ENCODE measurements around the gene VPS41. TPM values are rescaled to one million over a fixed set of nuclear protein-coding genes. Genes with fewer than 3 reads are reported as not detected.
"Not testable (repeated sequence)": the region's sequence is repeated elsewhere in the genome, so short reads cannot be mapped to it uniquely, and the experiment has no call there.

Gene VPS41
- total RNA-seq (2014; rRNA removed; shearing (Covaris generic)): 27.1 and 28.7 TPM in 2 replicates

GRCh38 chr7:38908759-38909335, at the start of gene VPS41:
TSS of gene VPS41 (minus strand) at chr7:38909191. CDS start at chr7:38909174, 17 bp downstream.
- in situ Hi-C loops (cut with HindIII; ENCODE audit: low sequenced_read_pairs): no loop called here

GRCh38 chr7:38955892-38956291, 46.9 kb upstream of the VPS41 start:
- no peak for DNase-seq (ENCODE audit: low spot score)
- in situ Hi-C loops (cut with HindIII; ENCODE audit: low sequenced_read_pairs): no loop called here

More at GRCh38 chr7:38908759-38909335, at the start of gene VPS41:
- peak; percentile 91 for DNase-seq (ENCODE audit: low spot score)

DNA sequence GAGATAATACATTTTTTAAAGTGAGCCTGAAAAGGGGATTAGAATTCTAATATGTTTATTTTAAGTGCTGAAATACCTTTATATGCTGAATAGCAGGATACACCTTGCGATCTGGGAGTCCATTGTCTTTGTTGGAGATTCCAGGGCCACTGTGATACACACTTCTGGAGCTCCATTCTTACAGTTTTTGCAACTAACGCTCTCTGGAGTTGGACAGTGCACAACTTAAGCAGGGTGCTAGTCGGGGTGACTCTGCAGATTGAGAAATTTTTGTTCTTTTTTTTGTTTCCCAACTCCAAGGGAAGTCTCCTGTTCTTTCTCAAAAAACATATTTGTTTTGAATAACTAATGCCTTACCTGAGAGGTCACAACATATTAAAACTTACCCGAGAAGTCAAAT, 45.0 kb upstream of the VPS41 start:
- DNase-seq (ENCODE audit: low spot score): no peak
- in situ Hi-C loops (cut with HindIII; ENCODE audit: low sequenced_read_pairs): no loop called here

DNA sequence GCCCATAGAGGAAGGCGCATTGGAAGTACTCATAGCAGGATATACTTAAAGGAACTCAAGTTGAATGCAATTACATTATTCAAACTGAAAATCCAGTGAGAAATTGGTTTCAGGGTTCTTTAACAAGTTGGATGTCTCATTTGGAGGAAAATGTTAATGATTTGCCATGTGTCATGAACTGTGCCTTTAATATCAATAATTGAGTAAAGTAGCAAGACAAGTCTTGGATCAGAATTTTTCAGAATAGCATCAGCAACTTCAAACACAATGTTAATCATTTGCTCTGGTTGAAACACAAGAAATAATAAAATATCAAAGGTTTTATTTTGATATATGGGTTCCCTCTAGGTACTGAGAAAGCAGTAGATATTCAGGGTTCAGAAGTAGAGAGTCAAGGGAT, 44.2 kb upstream of the VPS41 start:
- in situ Hi-C loops (cut with HindIII; ENCODE audit: low sequenced_read_pairs): no loop called here
- no peak for DNase-seq (ENCODE audit: low spot score)

- no peak for DNase-seq (ENCODE audit: low spot score)
- in situ Hi-C loops (cut with HindIII; ENCODE audit: low sequenced_read_pairs): no loop called here
Observed at GRCh38 chr7:38951213-38951612, 42.2 kb upstream of the VPS41 start.

- in situ Hi-C loops (cut with HindIII; ENCODE audit: low sequenced_read_pairs): no loop called here
- DNase-seq (ENCODE audit: low spot score): no peak
Observed at GRCh38 chr7:38950309-38950708, 41.3 kb upstream of the VPS41 start.

DNA sequence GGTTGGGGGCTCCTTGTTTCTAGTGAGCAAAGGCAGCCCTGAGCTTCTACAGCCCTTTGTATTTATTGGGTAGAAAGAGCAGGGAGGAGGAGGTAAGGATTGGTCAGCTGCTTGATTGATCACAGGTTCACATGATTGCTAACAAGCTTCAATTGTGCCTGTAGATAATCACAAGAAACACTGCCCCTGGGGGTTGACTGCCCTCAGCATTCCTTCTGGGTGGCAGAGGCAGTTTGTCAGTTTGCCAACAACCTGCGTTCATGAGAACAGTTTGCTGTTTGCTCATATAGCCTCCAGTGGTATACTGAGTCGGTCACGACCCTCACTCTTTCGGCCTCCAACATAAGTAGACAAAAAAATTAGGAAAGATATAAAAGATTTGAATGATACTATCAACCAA, 38.5 kb upstream of the VPS41 start:
- in situ Hi-C loops (cut with HindIII; ENCODE audit: low sequenced_read_pairs): loop anchor here (25.0 kb wide), 1 partner anchor 290 kb away; no protein-coding TSS in a partner anchor
- DNase-seq (ENCODE audit: low spot score): not testable (repeated sequence)

GRCh38 chr7:38942431-38943051, 33.5 kb upstream of the VPS41 start:
- no peak for DNase-seq (ENCODE audit: low spot score)
- in situ Hi-C loops (cut with HindIII; ENCODE audit: low sequenced_read_pairs): loop anchor here (25.0 kb wide), 1 partner anchor 295 kb away; no protein-coding TSS in a partner anchor

GRCh38 chr7:38940774-38941173, 31.8 kb upstream of the VPS41 start:
- DNase-seq (ENCODE audit: low spot score): no peak
- in situ Hi-C loops (cut with HindIII; ENCODE audit: low sequenced_read_pairs): loop anchor here (25.0 kb wide), 1 partner anchor 297 kb away; no protein-coding TSS in a partner anchor

DNA sequence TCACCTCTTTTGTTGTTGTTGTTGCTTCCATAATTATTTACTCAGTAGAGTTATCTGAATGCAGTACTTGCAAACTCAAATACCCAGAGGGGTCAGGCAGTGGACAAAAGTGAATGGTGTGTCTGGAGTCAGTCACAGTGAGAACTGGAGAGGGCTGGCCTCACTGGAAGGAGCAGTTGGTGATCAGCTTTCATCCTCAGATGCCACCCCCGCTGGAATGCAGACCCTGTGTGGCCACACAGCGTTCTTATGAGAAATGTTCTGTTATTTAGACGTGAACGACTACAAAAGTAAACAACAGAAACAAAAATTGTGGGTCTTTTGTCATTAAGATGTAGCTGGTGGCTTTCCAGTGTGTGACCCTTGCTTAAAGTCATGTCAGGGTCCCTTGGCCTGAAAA, 29.6 kb upstream of the VPS41 start:
- DNase-seq (ENCODE audit: low spot score): no peak
- in situ Hi-C loops (cut with HindIII; ENCODE audit: low sequenced_read_pairs): loop anchor here (25.0 kb wide), 1 partner anchor 299 kb away; no protein-coding TSS in a partner anchor

- in situ Hi-C loops (cut with HindIII; ENCODE audit: low sequenced_read_pairs): loop anchor here (25.0 kb wide), 1 partner anchor 299 kb away; no protein-coding TSS in a partner anchor
- DNase-seq (ENCODE audit: low spot score): no peak
Observed at GRCh38 chr7:38938001-38938485, 29.1 kb upstream of the VPS41 start.

GRCh38 chr7:38936641-38937040, 27.6 kb upstream of the VPS41 start:
- in situ Hi-C loops (cut with HindIII; ENCODE audit: low sequenced_read_pairs): loop anchor here (25.0 kb wide), 1 partner anchor 301 kb away; no protein-coding TSS in a partner anchor
- DNase-seq (ENCODE audit: low spot score): no peak

GRCh38 chr7:38934536-38934935, 25.5 kb upstream of the VPS41 start:
- no peak for DNase-seq (ENCODE audit: low spot score)
- in situ Hi-C loops (cut with HindIII; ENCODE audit: low sequenced_read_pairs): loop anchor here (25.0 kb wide), 1 partner anchor 303 kb away; no protein-coding TSS in a partner anchor

GRCh38 chr7:38934051-38934450, 25.1 kb upstream of the VPS41 start:
- no peak for DNase-seq (ENCODE audit: low spot score)
- in situ Hi-C loops (cut with HindIII; ENCODE audit: low sequenced_read_pairs): loop anchor here (25.0 kb wide), 1 partner anchor 303 kb away; no protein-coding TSS in a partner anchor

GRCh38 chr7:38932509-38933168, 23.6 kb upstream of the VPS41 start:
- peak; percentile 30 for DNase-seq (ENCODE audit: low spot score)
- in situ Hi-C loops (cut with HindIII; ENCODE audit: low sequenced_read_pairs): loop anchor here (25.0 kb wide), 1 partner anchor 305 kb away; no protein-coding TSS in a partner anchor

GRCh38 chr7:38929460-38930171, 20.6 kb upstream of the VPS41 start:
- DNase-seq (ENCODE audit: low spot score): no peak
- in situ Hi-C loops (cut with HindIII; ENCODE audit: low sequenced_read_pairs): loop anchor here (25.0 kb wide), 1 partner anchor 308 kb away; no protein-coding TSS in a partner anchor

DNA sequence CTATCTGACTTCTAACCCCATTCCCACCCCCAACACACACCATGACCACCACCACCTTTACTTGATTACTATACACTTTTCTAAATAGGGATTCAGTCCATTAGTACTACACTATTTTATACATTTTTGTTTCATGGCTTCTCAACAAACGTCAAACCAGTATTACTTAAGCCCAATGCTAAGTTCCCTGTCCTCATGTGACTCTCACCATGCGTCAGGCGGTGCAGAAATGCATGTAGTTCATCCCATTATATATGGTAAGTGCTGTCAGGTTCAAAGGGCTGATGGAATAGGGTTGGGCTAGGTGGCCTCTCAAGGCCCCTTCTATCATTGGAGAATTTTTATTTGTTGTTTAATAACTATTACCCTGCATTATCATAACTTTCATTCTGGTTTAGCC, 19.5 kb upstream of the VPS41 start:
- in situ Hi-C loops (cut with HindIII; ENCODE audit: low sequenced_read_pairs): loop anchor here (25.0 kb wide), 1 partner anchor 309 kb away; no protein-coding TSS in a partner anchor
- DNase-seq (ENCODE audit: low spot score): no peak

GRCh38 chr7:38927751-38928150, 18.8 kb upstream of the VPS41 start:
- DNase-seq (ENCODE audit: low spot score): no peak

GRCh38 chr7:38920731-38921130, 11.7 kb upstream of the VPS41 start:
- in situ Hi-C loops (cut with HindIII; ENCODE audit: low sequenced_read_pairs): no loop called here
- no peak for DNase-seq (ENCODE audit: low spot score)

More at GRCh38 chr7:38927751-38928150, 18.8 kb upstream of the VPS41 start:
- in situ Hi-C loops (cut with HindIII; ENCODE audit: low sequenced_read_pairs): loop anchor here (25.0 kb wide), 1 partner anchor 310 kb away; no protein-coding TSS in a partner anchor
